GM12891 (cell line): ENCODE results near the gene BPI.
"Not testable (repeated sequence)": the region's sequence is repeated elsewhere in the genome, so short reads cannot be mapped to it uniquely, and the experiment has no call there.

ENCODE experiments used
- DNase-seq: peaks from one replicate; pipeline ENCODE4 v3.0.0; 2011; ENCODE audit warnings: low spot score; ENCODE audit not compliant: insufficient read length
- FAIRE-seq: peaks from 2 replicates; lab custom pipeline; 2011; peaks lifted over from hg19 to GRCh38; lab: Jason Lieb, UNC
- PAX5 ChIP-seq: IDR thresholded peaks from 2 replicates; pipeline ENCODE4 v1.6.1; 2011; ENCODE audit warnings: low read length, moderate library complexity, mild to moderate bottlenecking; ENCODE audit not compliant: insufficient read depth, severe bottlenecking
- POLR2A ChIP-seq: IDR thresholded peaks from 2 replicates; pipeline ENCODE4 v1.6.1; 2011; ENCODE audit warnings: low read depth, low read length, control low read depth
- POLR2AphosphoS5 ChIP-seq: IDR thresholded peaks from 2 replicates; pipeline ENCODE4 v1.6.1; 2011; ENCODE audit warnings: low read depth, low read length, control low read depth
- POU2F2 ChIP-seq: IDR thresholded peaks from 2 replicates; pipeline ENCODE4 v1.6.1; 2011; ENCODE audit warnings: low read depth, mild to moderate bottlenecking, control low read depth, low read length, moderate library complexity
- SPI1 ChIP-seq: IDR thresholded peaks from 2 replicates; pipeline ENCODE4 v1.6.1; 2011; ENCODE audit warnings: low read depth, low read length, control low read depth
- TAF1 ChIP-seq: IDR thresholded peaks from 2 replicates; pipeline ENCODE4 v1.6.1; 2011; ENCODE audit warnings: low read depth, low read length, control low read depth

BPI gene

DNA sequence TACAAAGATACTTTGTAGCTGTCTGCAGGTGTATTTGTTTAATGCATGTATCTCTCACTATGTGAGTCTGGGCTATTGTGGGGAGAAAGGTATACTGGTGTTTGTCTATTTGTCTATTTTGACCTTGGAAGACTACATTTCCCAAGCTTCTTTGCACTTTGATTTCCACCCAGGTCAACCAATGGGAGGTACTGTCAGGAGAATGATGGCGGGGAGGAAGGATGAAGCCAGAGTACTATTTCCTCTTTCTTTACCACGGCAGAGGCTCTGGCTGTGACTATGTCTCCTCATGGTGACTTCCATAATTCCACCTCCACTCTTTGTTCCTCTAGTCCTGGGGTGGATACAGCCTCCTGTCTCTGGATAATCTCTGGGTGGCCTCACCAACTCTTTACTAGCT is 65.4 kb downstream of the BPI start:
- FAIRE-seq, result no peak
- no peak for DNase-seq
- no peak for TF ChIP-seq POLR2AphosphoS5
- no peak for TF ChIP-seq POLR2A
- no peak for TF ChIP-seq SPI1
- TF ChIP-seq PAX5, result no peak
- TF ChIP-seq POU2F2, result no peak
- TF ChIP-seq TAF1, result no peak

DNA sequence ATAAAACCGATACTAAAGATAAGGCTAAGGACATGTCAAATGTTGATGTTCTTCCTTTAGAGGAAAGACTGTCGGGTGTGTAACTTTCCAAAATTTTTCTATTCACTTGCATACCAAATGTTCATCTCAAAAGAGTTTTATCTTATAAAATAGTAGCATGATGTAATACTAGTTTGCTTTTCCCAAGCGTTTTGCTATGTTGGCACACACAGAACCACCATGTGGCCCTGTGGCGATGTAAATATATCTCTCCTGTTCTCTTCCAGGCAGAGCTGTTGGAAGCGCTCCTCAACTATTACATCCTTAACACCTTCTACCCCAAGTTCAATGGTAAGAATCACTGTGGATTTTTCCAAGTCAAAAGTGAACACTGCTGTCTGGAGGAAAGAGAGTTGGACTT is 68.8 kb downstream of the BPI start:
- TF ChIP-seq PAX5 (no peak), POU2F2 (no peak), POLR2A (no peak), POLR2AphosphoS5 (no peak), TAF1 (no peak), SPI1 (no peak)
- DNase-seq (no peak), FAIRE-seq (no peak)

DNA sequence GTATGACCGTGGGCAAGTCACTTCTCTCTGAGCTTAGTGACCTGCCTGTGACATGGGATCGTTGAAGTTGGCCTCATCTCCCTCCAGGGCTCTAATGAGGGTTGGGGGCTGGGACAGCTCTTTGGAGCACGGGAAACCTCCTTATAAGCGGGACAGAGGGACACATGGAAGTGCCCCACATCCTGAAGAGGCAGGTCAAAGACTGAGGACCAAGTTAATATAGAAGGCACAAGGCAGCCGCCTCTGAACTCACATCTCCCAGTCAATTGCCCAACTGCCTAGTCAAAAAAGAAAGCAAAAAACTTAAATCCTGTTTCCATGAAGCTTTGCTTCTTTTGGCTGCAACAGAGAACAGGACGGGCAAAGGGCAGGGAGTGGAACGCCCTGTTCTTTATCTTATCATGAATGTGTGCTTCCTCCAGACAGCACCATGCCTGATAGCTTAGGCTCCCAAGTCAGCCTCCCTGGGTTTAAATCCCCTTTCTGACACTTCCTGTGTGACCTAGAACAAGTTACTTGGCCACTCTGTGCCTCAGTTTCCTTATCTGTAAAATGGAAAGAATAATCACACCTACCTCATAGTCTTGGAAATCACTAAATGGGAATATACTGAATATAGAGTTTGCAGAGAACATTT is 69.4 kb downstream of the BPI start:
- DNase-seq (no peak), FAIRE-seq (no peak)
- TF ChIP-seq SPI1, result no peak
- no peak for TF ChIP-seq TAF1
- TF ChIP-seq POU2F2, result no peak
- TF ChIP-seq POLR2AphosphoS5, result no peak
- TF ChIP-seq POLR2A, result no peak
- TF ChIP-seq PAX5, result no peak

DNA sequence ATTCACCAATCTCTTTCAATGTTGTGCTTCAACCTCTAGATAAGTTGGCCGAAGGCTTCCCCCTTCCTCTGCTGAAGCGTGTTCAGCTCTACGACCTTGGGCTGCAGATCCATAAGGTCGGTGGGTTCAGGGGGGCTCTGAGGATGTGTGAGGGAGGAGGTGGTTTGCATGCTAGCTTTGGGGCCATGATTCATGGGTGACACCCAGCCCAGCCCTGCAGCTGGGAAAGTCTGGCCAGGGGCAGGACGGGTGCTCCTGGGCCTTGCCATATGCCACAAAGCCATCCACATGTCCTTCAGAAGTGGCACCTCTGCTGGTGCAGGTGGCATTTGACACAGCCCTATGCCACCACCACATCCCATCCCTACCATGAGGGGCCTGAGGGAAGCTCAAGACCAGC is 69.9 kb downstream of the BPI start:
- FAIRE-seq, result no peak
- DNase-seq, result no peak
- no peak for TF ChIP-seq POLR2A
- no peak for TF ChIP-seq SPI1
- no peak for TF ChIP-seq PAX5
- TF ChIP-seq TAF1, result no peak
- TF ChIP-seq POLR2AphosphoS5, result no peak
- TF ChIP-seq POU2F2, result no peak

DNA sequence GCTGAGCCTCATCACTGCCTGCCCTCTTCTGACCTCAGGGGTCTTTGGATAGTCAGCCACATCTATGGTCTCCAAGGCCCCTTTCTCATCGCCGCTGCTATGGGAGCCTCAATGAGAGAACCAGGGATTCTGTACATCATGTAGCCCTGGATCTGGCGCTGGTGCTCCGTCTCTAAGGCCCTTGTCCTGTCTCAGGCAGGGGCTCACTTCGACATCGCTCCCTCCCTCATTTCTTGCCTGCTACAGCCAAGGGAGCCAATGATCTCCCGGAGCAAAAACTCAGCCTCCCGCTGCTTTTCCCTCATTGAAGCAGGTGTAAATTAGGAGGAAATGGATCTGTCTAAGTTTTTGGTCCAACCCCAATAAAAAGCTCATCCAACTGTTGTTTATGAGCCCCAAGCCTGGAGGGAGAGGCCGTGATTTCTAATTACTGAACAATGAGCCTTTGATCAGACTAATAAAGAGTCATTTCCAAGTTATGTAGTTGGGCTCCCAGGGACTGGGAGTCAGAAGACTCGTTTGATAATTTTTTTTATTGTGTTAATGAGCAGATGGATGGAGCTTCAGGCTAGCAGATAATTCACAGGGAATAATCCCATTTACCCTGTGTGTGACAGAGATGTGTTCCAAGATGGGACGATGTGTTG is 73.2 kb downstream of the BPI start:
- TF ChIP-seq POU2F2, result no peak
- TF ChIP-seq POLR2AphosphoS5, result no peak
- TF ChIP-seq POLR2A, result no peak
- no peak for TF ChIP-seq SPI1
- no peak for TF ChIP-seq TAF1
- no peak for TF ChIP-seq PAX5
- DNase-seq (no peak), FAIRE-seq (no peak)

DNA sequence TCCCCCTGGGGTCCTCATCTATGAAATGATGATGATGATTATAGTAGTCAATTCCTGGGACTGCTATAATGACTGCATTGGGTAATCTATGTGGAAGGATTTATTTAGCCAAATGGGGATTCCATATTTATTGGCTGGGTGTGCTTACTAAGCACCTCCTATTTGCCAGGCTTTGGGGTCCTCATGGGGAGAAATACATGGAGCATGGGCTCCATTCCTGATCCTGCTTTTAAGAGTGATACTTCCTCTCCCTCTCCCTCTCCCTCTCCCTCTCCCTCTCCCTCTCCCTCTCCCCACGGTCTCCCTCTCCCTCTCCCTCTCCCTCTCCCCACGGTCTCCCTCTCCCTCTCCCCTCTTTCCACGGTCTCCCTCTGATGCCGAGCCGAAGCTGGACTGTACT is 73.9 kb downstream of the BPI start:
- FAIRE-seq, DNase-seq: not testable (repeated sequence)

DNA sequence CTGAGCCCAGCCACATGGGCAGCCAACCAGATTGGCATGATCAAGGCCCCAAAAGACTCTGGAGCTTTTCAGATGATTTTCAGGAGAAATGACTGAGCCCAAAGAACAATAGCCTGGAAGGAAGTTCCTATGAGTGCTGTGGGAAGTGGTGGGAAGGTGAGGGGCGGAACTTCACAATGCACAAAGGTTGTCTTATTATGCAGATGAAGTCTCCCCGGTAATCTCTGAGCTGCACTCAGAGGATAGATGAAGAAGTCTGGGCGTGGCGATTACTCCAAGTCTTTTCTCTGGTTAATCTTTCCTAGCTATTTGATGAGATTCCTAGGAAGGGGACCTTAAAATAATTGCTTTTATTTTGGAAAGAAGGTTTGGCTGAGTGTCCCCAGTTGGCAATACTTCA is 79.2 kb downstream of the BPI start:
- DNase-seq (no peak), FAIRE-seq (no peak)
- TF ChIP-seq POU2F2, result no peak
- no peak for TF ChIP-seq TAF1
- TF ChIP-seq PAX5, result no peak
- no peak for TF ChIP-seq POLR2A
- no peak for TF ChIP-seq POLR2AphosphoS5
- TF ChIP-seq SPI1, result no peak

DNA sequence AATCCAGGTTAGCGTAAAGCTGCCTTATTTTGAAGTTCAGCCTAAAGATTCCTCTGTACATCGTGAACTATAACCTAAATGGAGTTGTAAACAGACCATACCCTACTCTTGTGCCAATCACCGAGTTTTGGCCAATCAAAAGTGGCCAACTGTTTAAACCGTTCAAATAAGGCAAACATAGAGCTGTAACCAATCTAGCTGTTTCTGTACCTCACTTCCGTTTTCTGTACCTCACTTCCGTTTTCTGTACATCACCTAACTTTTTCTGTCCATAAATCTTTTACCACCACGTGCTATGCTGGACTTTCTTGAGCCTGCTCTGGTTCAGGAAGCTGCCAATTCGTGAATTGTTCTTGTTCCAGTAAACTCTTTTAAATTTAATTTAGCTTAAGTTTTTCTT is 82.0 kb downstream of the BPI start:
- FAIRE-seq (peak; percentile 26), DNase-seq (no peak)
- TF ChIP-seq POLR2A (no peak), SPI1 (peak; percentile 64)

DNA sequence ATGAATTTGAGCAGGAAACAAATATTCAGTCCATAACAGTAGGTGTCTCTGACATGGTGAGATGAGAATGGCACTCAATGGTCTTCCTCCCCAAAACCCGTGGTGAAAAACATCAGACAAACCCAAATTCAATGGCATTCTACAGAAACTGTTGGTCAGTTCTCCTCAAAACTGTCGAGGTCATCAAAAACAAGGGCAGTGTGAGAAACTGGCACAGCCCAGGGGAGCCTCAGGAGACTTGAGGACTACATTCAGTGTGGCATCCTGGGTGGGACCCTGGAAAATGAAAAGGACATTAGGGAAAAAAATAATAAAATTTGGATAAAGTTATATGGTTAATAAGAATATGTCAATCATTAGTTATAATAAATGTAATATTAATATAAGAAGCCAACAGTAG is 82.9 kb downstream of the BPI start:
- FAIRE-seq (no peak), DNase-seq (no peak)
- no peak for TF ChIP-seq SPI1
- TF ChIP-seq TAF1, result no peak
